Heart left ventricle (tissue), 16 donors: ENCODE data around the gene S100A1. TPM values are rescaled to one million over a fixed set of nuclear protein-coding genes. Genes with fewer than 3 reads are reported as not detected.
A peak's percentile ranks its signal among the peaks of the same experiment; 100 is the strongest.

Source experiments
- ATAC-seq, 4 donors: fragments of 200-7000 bp; cut with Tn5 transposase; one replicate each; pipeline ENCODE4 v1.9.1; 2020 to 2022; ENCODE audit warnings: moderate library complexity in 4 of 4, mild to moderate bottlenecking in 3 of 4, moderate number of reproducible peaks in 1 of 4
- DNase-seq, 5 donors: peaks; one replicate each; pipeline ENCODE4 v3.0.0-alpha.2; 2020
- H3K27ac ChIP-seq, 12 donors: fragments of 200-600 bp; sonication (generic) in 4 of 12; one replicate each; pipeline versions ENCODE4 v1.5.0 to v1.8.0; 2016 to 2022; ENCODE audit warnings: mild to moderate bottlenecking in 2 of 12
- H3K27me3 ChIP-seq, 9 donors: fragments of 200-600 bp; sonication (generic) in 2 of 9; one replicate each; pipeline versions ENCODE4 v1.5.1 to v1.8.0; 2016 to 2022; ENCODE audit warnings: mild to moderate bottlenecking in 3 of 9
- H3K36me3 ChIP-seq, 9 donors: fragments of 200-600 bp; sonication (generic) in 2 of 9; one replicate each; pipeline versions ENCODE4 v1.5.0 to v1.8.0; 2018 to 2022; ENCODE audit warnings: mild to moderate bottlenecking in 2 of 9
- H3K4me1 ChIP-seq, 12 donors: fragments of 200-600 bp; sonication (generic) in 4 of 12; one replicate each; pipeline versions ENCODE4 v1.5.0 to v1.8.0; 2016 to 2022; ENCODE audit warnings: mild to moderate bottlenecking in 3 of 12
- H3K4me3 ChIP-seq, 12 donors: fragments of 200-600 bp; sonication (generic) in 4 of 12; one replicate each; pipeline versions ENCODE4 v1.5.0 to v1.8.0; 2017 to 2022; ENCODE audit warnings: mild to moderate bottlenecking in 9 of 12, moderate library complexity in 4 of 12
- H3K9me3 ChIP-seq, 12 donors: fragments of 200-600 bp; sonication (generic) in 4 of 12; one replicate each; pipeline versions ENCODE4 v1.5.0 to v1.8.0; 2016 to 2022; ENCODE audit warnings: mild to moderate bottlenecking in 1 of 12
- POLR2A ChIP-seq, 2 donors: fragments of 450-650 bp; IDR thresholded peaks; one replicate each; pipeline ENCODE4 v1.6.1; 2017; ENCODE audit warnings: antibody characterized with exemption in 2 of 2, mild to moderate bottlenecking in 2 of 2, moderate library complexity in 2 of 2
- WGBS, 4 donors: extraction: QIAGEN DNeasy Blood & Tissue Kit in 2 of 4; methylation state at CpG; one replicate each; pipeline versions ENCODE4 v1.1.5 to v1.1.7; 2013 to 2018; 5-methylcytosine and 5-hydroxymethylcytosine counted together
- intact Hi-C, 10 donors: fragments of 100-400 bp; cut with DNase I; formaldehyde crosslinking; loops; one replicate each; pipeline versions ENCODE4 v1.11.1 to v1.14.2; 2022
- polyA plus RNA-seq, 2 donors: library from polyadenylated mRNA; stranded (reverse); fragments of 200-250 nt; gene quantifications; one replicate each; pipeline ENCODE4 v1.2.3, GENCODE V29; 2013
- total RNA-seq, 9 donors: library from RNA; depleted of rRNA in 2 of 9; stranded (reverse); fragments of >200 nt in 2 of 9; fragmentation: NEBNext Ultra II Directional in 3 of 9; extraction: Animal tissue kit (Norgen Biotek cat#: 25700) in 3 of 9; gene quantifications; one replicate each; pipeline versions ENCODE4 v1.1.0 to v1.2.4, GENCODE V29; 2016 to 2023
- TF ChIP-seq, protein P1 (sequence below), 12 donors: fragments of 200-600 bp; sonication (generic) in 4 of 12; IDR thresholded peaks; one replicate each; pipeline versions ENCODE4 v1.5.0 to v1.8.0; 2018 to 2022; ENCODE audit warnings: antibody characterized with exemption in 12 of 12, mild to moderate bottlenecking in 5 of 12
- donor health status: ischemic (EF 13 %, LVEDD 7.1; RV severe dilation, severe dysfunction).
- donor health status: healthy with polysubstance abuse.
- donor health status: DM: no; HTN: yes; CAD: no.
- donor health status: DM: no; HTN: no; CAD: no.
- donor health status: ischemic (EF 25% LVEDD 6.9; RV normal size, moderate dysfunction).
- donor health status: ischemic (EF 25% LVEDD 5.7; RV mildly dilated, moderate dysfunction).
- donor health status: healthy.
- donor health status: DM: yes; HTN: yes; CAD: no.
- donor health status: ischemic (EF 35%, LVEDD 5.7; RV mildly dilated, moderate dysfunction).
- donor health status: nonischemic (EF 11% LVEDD 7.7; RV severe dilation, severe dysfunction).
- donor health status: DM: yes; HTN: yes; CAD: no.
- donor health status: PGD.
- donor health status: ischemic (EF 29% LVEDD 5.4; RV normal size, mild dysfunction).
- donor health status: nonischemic (EF 23%, LVEDD 6.1; RV moderate dilation, normal function).

The S100A1 gene
- total and polyA plus RNA-seq, 11 donors, result 752 to 3,565 (median 2,114) TPM

DNA sequence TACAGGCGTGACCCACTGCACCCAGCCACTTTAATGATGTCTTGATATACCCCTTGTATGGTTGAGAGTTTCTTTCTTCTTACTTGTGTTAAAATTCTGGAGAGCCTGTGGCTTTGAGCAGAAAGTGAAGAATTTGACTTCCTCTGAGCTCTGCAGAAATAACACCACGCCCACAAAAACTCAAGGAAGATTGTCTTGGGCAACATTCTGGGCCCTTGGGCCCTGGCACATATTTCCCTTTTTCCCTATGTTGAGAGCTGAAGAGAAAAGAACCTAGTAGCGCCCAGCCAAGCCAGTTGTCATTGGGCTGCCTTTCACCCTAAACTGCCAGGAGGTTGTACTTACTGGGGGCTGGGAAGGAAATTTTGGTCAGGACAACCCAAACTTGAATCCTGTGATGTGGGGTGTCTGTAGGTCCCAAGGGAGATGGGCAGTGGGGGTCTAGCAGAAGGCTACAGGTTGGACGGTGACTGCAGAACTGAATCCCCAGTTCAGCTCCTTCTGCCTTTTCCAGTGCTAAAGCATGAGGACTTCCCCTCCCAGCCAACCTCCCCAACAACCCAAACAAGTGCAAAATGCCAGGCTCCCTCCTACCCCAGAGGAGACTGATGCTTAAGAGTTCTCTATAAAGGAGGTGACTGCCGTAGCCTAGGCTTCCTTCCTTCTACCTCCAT, 18.6 kb downstream of the S100A1 start:
- ATAC-seq (peak in 3 of 4 donors; percentile 2 to 18 (median 2)), DNase-seq (no peak)
- H3K27ac ChIP-seq, result peak overlapping the region in 4 of 12 donors; percentile 11 to 77 (median 23)
- no peaks in the 10 kb centered on the region for H3K9me3 ChIP-seq
- intact Hi-C loops, result no loop called here
- no peak overlapping the region for H3K4me3 ChIP-seq
- TF ChIP-seq, protein P1, sequence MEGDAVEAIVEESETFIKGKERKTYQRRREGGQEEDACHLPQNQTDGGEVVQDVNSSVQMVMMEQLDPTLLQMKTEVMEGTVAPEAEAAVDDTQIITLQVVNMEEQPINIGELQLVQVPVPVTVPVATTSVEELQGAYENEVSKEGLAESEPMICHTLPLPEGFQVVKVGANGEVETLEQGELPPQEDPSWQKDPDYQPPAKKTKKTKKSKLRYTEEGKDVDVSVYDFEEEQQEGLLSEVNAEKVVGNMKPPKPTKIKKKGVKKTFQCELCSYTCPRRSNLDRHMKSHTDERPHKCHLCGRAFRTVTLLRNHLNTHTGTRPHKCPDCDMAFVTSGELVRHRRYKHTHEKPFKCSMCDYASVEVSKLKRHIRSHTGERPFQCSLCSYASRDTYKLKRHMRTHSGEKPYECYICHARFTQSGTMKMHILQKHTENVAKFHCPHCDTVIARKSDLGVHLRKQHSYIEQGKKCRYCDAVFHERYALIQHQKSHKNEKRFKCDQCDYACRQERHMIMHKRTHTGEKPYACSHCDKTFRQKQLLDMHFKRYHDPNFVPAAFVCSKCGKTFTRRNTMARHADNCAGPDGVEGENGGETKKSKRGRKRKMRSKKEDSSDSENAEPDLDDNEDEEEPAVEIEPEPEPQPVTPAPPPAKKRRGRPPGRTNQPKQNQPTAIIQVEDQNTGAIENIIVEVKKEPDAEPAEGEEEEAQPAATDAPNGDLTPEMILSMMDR (IDR thresholded peaks at IDR 0.05), result no peak
- TF ChIP-seq POLR2A (IDR thresholded peaks at IDR 0.05), result no peak
- peaks cover 0 to 58% (median 50%) of the 10 kb centered on the region in 9 donors for H3K36me3 ChIP-seq
- WGBS, 4 donors, result 84 to 88% (median 85%) methylated on average over 5 of the region's 5 CpGs
- H3K27me3 ChIP-seq, result no peaks in the 10 kb centered on the region
- peaks cover 0 to 52% (median 29%) of the 10 kb centered on the region in 12 donors for H3K4me1 ChIP-seq

DNA sequence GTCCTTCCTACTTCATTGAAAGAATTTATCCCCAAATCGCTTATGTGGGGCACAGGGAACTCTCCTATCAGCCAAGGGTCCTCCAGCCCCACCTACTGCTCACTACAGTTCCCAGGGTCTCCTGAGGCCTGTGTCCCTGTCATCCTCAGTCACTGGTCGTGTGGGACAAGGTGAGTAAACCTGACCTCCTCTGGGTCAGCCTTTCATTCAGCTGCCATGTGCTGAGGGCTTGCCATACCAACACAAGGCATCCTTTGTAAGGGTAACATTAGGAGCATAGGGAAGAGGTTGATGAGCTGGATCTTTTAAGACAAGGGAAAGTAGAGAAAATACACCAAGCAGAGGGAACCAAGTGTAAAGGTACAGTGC, 19.1 kb downstream of the S100A1 start:
- DNase-seq, result no peak
- Histone ChIP-seq H3K9me3 (no peaks in the 10 kb centered on the region), H3K36me3 (peaks cover 0 to 52% (median 45%) of the 10 kb centered on the region in 9 donors), H3K27me3 (no peaks in the 10 kb centered on the region), H3K4me3 (no peak overlapping the region), H3K4me1 (peaks cover 0 to 53% (median 25%) of the 10 kb centered on the region in 12 donors), H3K27ac (peak overlapping the region in 5 of 12 donors; percentile 8 to 77 (median 22))
- ATAC-seq, result peak in 3 of 4 donors; percentile 9 to 29 (median 17)
- no peak for TF ChIP-seq POLR2A (IDR thresholded peaks at IDR 0.05)
- TF ChIP-seq, protein P1 (IDR thresholded peaks at IDR 0.05), result no peak
- 48 to 66% (median 53%) methylated on average over 2 of the region's 2 CpGs for WGBS, 4 donors
- intact Hi-C loops, result no loop called here

DNA sequence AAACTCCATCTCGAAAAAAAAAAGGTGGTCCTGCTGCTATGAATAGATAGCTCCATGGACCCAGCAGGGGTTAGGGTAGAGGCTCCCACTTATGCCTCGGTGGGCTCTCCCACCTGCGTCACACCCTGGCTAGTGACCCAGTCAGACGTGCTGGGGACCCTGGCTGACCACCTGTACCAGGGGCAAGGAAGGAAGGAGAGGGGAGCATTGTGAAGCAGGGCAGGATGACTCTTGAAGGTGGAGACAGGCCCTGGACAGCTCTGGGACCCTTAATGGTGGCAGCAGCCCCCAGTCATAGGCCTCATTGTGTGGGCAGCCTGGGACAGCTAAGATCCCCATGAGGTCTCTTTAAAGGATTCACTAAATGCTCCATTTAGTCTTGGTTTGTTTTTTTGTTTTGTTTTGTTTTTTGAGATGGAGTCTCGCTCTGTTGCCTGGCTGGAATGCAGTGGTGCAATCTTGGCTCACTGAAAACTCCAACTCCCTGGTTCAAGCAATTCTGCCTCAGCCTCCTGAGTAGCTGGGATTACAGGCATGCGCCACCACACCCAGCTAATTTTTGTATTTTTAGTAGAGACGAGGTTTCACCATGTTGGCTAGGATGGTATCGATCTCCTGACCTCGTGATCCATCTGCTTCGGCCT, 19.9 kb downstream of the S100A1 start:
- no peak overlapping the region for H3K4me3 ChIP-seq
- TF ChIP-seq POLR2A (IDR thresholded peaks at IDR 0.05), result no peak
- TF ChIP-seq, protein P1 (IDR thresholded peaks at IDR 0.05), result no peak
- H3K27me3 ChIP-seq, result no peaks in the 10 kb centered on the region
- DNase-seq (no peak), ATAC-seq (peak in 2 of 4 donors; percentile 11 to 19)
- peaks cover 0 to 56% (median 22%) of the 10 kb centered on the region in 12 donors for H3K4me1 ChIP-seq
- intact Hi-C loops, result no loop called here
- H3K36me3 ChIP-seq, result peaks cover 0 to 45% (median 37%) of the 10 kb centered on the region in 9 donors
- 79 to 88% (median 83%) methylated on average over 10 of the region's 10 CpGs for WGBS, 4 donors
- no peaks in the 10 kb centered on the region for H3K9me3 ChIP-seq
- H3K27ac ChIP-seq, result peak overlapping the region in 2 of 12 donors; percentile 17 to 77

DNA sequence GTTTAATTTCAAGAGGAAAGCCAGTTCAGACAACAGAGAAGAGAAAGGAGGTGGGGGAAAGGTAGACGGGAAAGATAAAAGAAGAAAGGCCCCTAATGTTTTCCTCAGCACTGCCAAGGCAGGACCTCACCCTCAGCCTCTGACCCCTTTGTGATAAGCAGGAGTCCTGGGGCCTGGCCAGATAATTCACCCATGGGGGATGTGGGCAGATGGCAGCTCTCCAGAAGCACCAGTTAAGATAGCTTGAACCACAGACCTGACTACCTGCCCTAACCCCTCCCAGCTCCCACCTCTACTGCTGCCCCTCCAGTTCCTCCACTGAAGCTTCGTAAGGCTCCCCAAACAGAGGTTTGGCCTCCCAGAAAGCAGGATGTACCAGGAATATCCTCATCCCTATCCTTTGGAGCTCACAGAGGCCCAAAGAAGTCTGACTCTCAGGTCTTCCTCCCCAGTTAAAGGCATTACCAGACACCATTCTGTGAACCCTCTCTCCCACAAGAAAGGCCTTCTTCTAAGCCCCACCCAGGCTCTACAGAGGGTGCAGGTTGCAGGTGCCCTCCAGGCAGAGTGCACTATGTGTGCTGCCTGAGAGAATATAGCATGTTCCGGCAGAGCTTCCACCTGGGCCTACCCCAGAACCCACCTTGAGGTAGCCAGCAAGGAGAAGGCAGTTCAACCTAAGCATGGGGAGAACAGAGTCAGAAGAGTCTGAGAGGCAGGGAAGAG, 21.1 kb downstream of the S100A1 start:
- peaks cover 0 to 33% (median 25%) of the 10 kb centered on the region in 9 donors for H3K36me3 ChIP-seq
- DNase-seq (no peak), ATAC-seq (peak in 2 of 4 donors; percentile 3 to 9)
- peak overlapping the region in 2 of 12 donors; percentile 12 to 28 for H3K27ac ChIP-seq
- no peak overlapping the region for H3K4me3 ChIP-seq
- H3K27me3 ChIP-seq, result no peaks in the 10 kb centered on the region
- H3K4me1 ChIP-seq, result peaks cover 0 to 49% (median 13%) of the 10 kb centered on the region in 12 donors
- intact Hi-C loops, result no loop called here
- 37 to 62% (median 53%) methylated on average over 3 of the region's 3 CpGs for WGBS, 4 donors
- H3K9me3 ChIP-seq, result no peaks in the 10 kb centered on the region
- TF ChIP-seq, protein P1 (IDR thresholded peaks at IDR 0.05), result no peak
- TF ChIP-seq POLR2A (IDR thresholded peaks at IDR 0.05), result no peak
